Measurements from ENCODE around the gene WEE2. TPM values are rescaled to one million over a fixed set of nuclear protein-coding genes. Genes with fewer than 3 reads are reported as not detected.

The WEE2 gene
- polyA plus RNA-seq, 1 donor from 2014 or later = 0.63 TPM

- H3K36me3 ChIP-seq (ENCODE audit: insufficient read depth, low read length) = no peaks in the 10 kb centered on the region
- no peak overlapping the region for H3K27ac ChIP-seq (ENCODE audit: low read length)
- H3K79me2 ChIP-seq (replicated peaks; ENCODE audit: insufficient read depth, low read length) = no peaks in the 10 kb centered on the region
- no peak overlapping the region for H3K9ac ChIP-seq (ENCODE audit: low read length)
- no peaks in the 10 kb centered on the region for H3F3A ChIP-seq (ENCODE audit: insufficient read depth, low read length, poor library complexity, severe bottlenecking)
- H3K4me2 ChIP-seq (ENCODE audit: low read length) = no peak overlapping the region
- no peaks in the 10 kb centered on the region for H4K20me1 ChIP-seq (ENCODE audit: insufficient read depth)
- H3K9me2 ChIP-seq (ENCODE audit: insufficient read depth, low read length) = no peaks in the 10 kb centered on the region
- no peak for TF ChIP-seq MXI1 (conservative IDR thresholded peaks at IDR 0.05; ENCODE audit: poor library complexity, severe bottlenecking)
- TF ChIP-seq RAD21 (conservative IDR thresholded peaks at IDR 0.05) = no peak
- no peak for TF ChIP-seq SMC3 (conservative IDR thresholded peaks at IDR 0.05; ENCODE audit: poor library complexity)
- no peak for TF ChIP-seq EZH2 (IDR thresholded peaks at IDR 0.05; ENCODE audit: borderline replicate concordance, insufficient read depth, low read length, poor library complexity, severe bottlenecking)
- no peak overlapping the region for H3K4me3 ChIP-seq (ENCODE audit: low read length)
- H3K9me3 ChIP-seq (ENCODE audit: low read length) = no peaks in the 10 kb centered on the region
- H2AFZ ChIP-seq (ENCODE audit: low read depth, low read length) = no peak overlapping the region
- H3K27me3 ChIP-seq (ENCODE audit: insufficient read depth, low read depth, low read length) = no peaks in the 10 kb centered on the region
Observed at GRCh38 chr7:141663081-141663849, 44.9 kb upstream of the WEE2 start.

- no peaks in the 10 kb centered on the region for H3K9me3 ChIP-seq (ENCODE audit: low read length)
- H3K4me2 ChIP-seq (ENCODE audit: low read length) = no peak overlapping the region
- TF ChIP-seq REST (IDR thresholded peaks at IDR 0.05; ENCODE audit: borderline replicate concordance) = no peak
- TF ChIP-seq RAD21 (conservative IDR thresholded peaks at IDR 0.05) = no peak
- H4K20me1 ChIP-seq (ENCODE audit: insufficient read depth) = no peaks in the 10 kb centered on the region
- no peak overlapping the region for H3K9ac ChIP-seq (ENCODE audit: low read length)
- H3K27me3 ChIP-seq (ENCODE audit: insufficient read depth, low read depth, low read length) = no peaks in the 10 kb centered on the region
- no peaks in the 10 kb centered on the region for H3F3A ChIP-seq (ENCODE audit: insufficient read depth, low read length, poor library complexity, severe bottlenecking)
- no peaks in the 10 kb centered on the region for H3K9me2 ChIP-seq (ENCODE audit: insufficient read depth, low read length)
- H2AFZ ChIP-seq (ENCODE audit: low read depth, low read length) = no peak overlapping the region
- H3K36me3 ChIP-seq (ENCODE audit: insufficient read depth, low read length) = no peaks in the 10 kb centered on the region
- H3K27ac ChIP-seq (ENCODE audit: low read length) = no peak overlapping the region
- no peak overlapping the region for H3K4me3 ChIP-seq (ENCODE audit: low read length)
- H3K79me2 ChIP-seq (replicated peaks; ENCODE audit: insufficient read depth, low read length) = no peaks in the 10 kb centered on the region
Observed at GRCh38 chr7:141664450-141664849, 43.7 kb upstream of the WEE2 start.

- Histone ChIP-seq H3K27ac (ENCODE audit: low read length) (no peak overlapping the region), H3K79me2 (replicated peaks; ENCODE audit: insufficient read depth, low read length) (no peaks in the 10 kb centered on the region), H4K20me1 (ENCODE audit: insufficient read depth) (no peaks in the 10 kb centered on the region), H3K9ac (ENCODE audit: low read length) (no peak overlapping the region), H3K9me3 (ENCODE audit: low read length) (no peaks in the 10 kb centered on the region), H3K4me3 (ENCODE audit: low read length) (no peak overlapping the region), H3K27me3 (ENCODE audit: insufficient read depth, low read depth, low read length) (no peaks in the 10 kb centered on the region), H3K9me2 (ENCODE audit: insufficient read depth, low read length) (no peaks in the 10 kb centered on the region), H3F3A (ENCODE audit: insufficient read depth, low read length, poor library complexity, severe bottlenecking) (no peaks in the 10 kb centered on the region), H3K36me3 (ENCODE audit: insufficient read depth, low read length) (no peaks in the 10 kb centered on the region), H2AFZ (ENCODE audit: low read depth, low read length) (no peak overlapping the region), H3K4me2 (ENCODE audit: low read length) (no peak overlapping the region)
- TF ChIP-seq CTCF (IDR thresholded peaks at IDR 0.05; ENCODE audit: poor library complexity, severe bottlenecking) (no peak), TAF1 (IDR thresholded peaks at IDR 0.05; ENCODE audit: low read depth) (no peak), EP300 (conservative IDR thresholded peaks at IDR 0.05; ENCODE audit: poor library complexity, severe bottlenecking) (no peak), MXI1 (conservative IDR thresholded peaks at IDR 0.05; ENCODE audit: poor library complexity, severe bottlenecking) (no peak), REST (IDR thresholded peaks at IDR 0.05; ENCODE audit: borderline replicate concordance) (no peak), SMC3 (conservative IDR thresholded peaks at IDR 0.05; ENCODE audit: poor library complexity) (no peak), EZH2 (IDR thresholded peaks at IDR 0.05; ENCODE audit: borderline replicate concordance, insufficient read depth, low read length, poor library complexity, severe bottlenecking) (no peak), POLR2AphosphoS5 (IDR thresholded peaks at IDR 0.05) (no peak), RAD21 (conservative IDR thresholded peaks at IDR 0.05) (no peak)
Observed at GRCh38 chr7:141665208-141666035, 42.7 kb upstream of the WEE2 start.
